WI38 (cell line): Measurements from ENCODE around the gene ZNF281.
"Not testable (repeated sequence)": the region's sequence is repeated elsewhere in the genome, so short reads cannot be mapped to it uniquely, and the experiment has no call there.

ENCODE experiments used
- H3K4me3 ChIP-seq: 2 replicates; pipeline ENCODE4 v1.5.1; 2011; ENCODE audit warnings: low read depth, mild to moderate bottlenecking, control low read depth, low read length
- TF ChIP-seq, protein P1 (sequence below): IDR thresholded peaks from 2 replicates; pipeline ENCODE4 v1.5.1; 2012; ENCODE audit warnings: low read depth, mild to moderate bottlenecking, control low read depth, low read length

ZNF281 gene

DNA sequence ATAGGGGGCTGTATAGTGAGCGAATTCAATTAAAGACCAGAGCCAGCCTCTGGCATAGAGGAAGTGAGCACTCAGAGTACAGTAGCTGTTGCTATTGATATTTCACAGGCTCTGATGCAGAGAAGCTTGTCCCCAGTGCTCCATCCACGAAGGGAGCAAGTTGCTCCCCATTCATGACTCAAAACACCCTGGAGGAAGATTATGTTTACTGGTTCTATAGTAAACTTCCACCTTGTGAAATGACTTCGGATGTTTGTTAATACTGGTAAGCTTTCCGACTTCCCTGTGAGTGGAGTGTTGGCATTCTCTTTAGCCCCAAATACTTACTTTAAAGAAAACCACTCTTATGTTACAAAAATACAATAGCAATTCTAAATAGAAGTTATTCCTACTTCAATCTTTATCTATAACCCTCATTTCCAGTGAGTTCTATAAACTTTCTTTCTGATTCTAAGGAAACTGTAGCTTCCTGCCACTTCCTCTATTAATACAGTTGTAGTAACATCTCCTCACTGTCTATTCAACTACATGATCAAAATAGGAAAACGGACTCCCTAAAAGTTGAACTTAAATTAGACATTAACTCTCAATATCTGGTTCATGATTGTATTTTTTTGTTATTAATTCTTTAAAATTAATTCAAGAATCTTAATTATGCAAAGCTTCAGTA is 46.4 kb downstream of the ZNF281 start:
- H3K4me3 ChIP-seq = no peak overlapping the region
- TF ChIP-seq, protein P1, sequence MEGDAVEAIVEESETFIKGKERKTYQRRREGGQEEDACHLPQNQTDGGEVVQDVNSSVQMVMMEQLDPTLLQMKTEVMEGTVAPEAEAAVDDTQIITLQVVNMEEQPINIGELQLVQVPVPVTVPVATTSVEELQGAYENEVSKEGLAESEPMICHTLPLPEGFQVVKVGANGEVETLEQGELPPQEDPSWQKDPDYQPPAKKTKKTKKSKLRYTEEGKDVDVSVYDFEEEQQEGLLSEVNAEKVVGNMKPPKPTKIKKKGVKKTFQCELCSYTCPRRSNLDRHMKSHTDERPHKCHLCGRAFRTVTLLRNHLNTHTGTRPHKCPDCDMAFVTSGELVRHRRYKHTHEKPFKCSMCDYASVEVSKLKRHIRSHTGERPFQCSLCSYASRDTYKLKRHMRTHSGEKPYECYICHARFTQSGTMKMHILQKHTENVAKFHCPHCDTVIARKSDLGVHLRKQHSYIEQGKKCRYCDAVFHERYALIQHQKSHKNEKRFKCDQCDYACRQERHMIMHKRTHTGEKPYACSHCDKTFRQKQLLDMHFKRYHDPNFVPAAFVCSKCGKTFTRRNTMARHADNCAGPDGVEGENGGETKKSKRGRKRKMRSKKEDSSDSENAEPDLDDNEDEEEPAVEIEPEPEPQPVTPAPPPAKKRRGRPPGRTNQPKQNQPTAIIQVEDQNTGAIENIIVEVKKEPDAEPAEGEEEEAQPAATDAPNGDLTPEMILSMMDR = no peak

DNA sequence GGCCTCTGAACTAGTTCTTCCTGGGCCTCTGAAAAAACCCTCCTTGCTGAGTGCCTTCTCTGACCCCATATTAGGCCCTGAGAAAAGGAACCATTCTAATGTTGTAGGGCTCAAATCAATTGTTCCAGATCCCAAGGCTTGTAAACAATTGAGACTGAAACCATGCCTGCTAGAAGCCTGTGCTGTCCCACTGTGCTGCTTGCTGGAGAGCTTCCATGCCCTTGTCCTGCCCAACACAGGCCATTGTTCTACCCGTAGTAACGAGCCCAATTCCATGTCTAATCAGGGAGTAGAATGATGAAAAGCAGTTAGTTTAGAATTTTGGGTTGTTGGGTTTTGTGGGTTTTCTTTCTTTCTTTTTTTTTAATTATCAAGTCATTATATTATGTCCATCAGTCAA is 47.4 kb downstream of the ZNF281 start:
- TF ChIP-seq, protein P1 = no peak
- no peak overlapping the region for H3K4me3 ChIP-seq

DNA sequence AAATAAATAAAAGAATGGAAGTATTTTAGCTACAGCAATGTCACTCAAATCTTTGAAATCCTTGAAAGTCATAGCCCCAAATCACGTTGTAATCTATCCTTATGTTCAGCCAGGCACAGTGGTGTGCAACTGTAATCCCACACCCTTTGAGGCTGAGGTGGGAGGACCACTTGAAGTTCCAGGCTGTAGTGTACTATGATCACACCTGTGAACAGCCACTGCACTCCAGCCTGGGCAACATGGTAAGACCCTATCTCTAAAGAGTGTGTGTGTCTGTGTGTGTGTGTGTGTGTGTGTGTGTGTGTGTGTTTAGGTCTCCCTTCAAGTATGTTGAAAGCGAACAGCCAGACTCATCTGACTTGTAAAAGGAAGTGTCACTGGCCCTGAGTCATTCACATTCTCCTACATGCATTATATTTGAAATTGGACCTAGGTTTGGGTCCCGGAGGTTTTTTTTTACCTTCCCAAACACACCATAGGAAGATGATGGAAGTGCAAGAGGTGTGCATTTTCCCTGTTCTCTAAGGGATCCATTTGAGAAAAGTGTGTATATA is 50.1 kb downstream of the ZNF281 start:
- TF ChIP-seq, protein P1 = no peak
- no peak overlapping the region for H3K4me3 ChIP-seq

DNA sequence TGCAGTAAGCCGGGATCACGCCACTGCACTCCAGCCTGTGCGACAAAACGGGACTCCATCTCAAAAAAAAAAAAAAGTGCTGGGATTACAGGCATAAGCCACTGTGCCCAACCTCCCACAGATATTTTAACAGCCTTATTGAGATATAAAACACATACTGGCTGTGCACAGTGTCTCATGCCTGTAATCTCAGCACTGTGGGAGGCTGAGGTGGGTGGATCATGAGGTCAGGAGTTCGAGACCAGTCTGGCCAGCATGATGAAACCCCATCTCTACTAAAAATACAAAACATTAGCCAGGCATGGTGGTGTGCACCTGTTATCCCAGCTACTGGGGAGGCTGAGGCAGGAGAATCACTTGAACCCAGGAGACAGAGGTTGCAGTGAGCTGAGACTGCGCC is 51.9 kb downstream of the ZNF281 start:
- not testable (repeated sequence) for H3K4me3 ChIP-seq

DNA sequence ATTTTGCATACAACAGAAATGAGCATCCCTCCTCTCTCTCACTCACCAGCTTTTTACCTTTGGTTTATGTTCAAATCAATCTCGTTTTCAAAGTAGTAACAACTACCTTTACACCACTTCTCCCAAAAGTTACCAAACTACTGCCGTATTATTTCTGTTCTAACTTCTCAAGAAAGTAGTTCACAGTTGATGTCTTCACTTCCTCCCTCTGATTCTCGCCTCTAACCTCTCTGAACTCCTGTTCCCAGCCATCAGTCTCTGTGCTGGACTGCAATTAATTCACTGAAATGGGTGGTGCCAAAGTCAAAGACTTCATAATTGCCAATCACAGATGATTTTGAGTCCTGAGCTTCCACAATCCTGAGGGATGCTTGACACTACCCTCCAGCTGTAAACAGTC is 54.0 kb downstream of the ZNF281 start:
- H3K4me3 ChIP-seq = no peak overlapping the region
- TF ChIP-seq, protein P1 = no peak
